ENCODE results near the gene ADAM8. TPM values are rescaled to one million over a fixed set of nuclear protein-coding genes. Genes with fewer than 3 reads are reported as not detected.

ADAM8 gene
- 1.7 and 2.4 TPM in 2 replicates for total RNA-seq

GRCh38 chr10:133276435-133277201, at the start of gene ADAM8:
TSS of gene ADAM8 (minus strand) at chr10:133276868. CDS start at chr10:133276817, 51 bp downstream.

DNA sequence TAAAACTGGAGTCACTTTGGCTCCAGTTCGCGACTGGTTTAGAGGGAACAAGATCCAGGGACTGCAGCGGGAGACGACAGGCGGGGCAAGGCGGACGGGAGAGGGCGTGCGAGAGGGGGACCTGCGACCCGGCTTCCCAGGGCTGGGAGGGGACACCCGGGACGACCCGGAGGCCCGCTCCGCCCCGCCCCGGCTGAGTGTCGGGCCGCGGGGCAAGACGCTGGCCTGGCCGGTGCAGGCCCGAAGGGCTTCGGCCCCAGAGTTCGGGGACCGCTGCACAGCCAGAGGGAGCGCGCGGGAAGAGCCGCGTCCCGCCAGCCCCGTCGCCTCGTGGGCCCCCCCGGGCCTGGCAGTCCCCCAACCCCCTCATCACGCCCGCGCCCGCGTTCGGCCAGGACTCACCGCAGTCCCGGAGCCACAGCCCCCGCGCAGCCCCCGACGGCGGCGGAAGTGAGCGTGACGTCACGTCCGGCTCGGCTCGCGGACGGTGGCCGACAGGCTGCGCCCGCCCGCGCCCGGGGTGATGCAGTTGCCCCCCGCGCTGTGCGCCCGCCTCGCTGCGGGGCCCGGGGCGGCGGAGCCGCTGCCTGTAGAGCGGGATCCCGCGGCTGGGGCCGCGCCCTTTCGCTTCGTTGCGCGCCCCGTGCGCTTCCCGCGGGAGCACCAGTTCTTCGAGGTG, 31.9 kb upstream of the ADAM8 start, which contains the start of the genes TUBGCP2 and ZNF511:
TSS of gene TUBGCP2 (minus strand) at position 452 of the 679 bp plus-strand sequence. CDS start 5,931 bp downstream, outside the sequence.
TSS of gene ZNF511 (plus strand) at position 494 of the 679 bp plus-strand sequence. CDS start at position 524, 30 bp downstream.

DNA sequence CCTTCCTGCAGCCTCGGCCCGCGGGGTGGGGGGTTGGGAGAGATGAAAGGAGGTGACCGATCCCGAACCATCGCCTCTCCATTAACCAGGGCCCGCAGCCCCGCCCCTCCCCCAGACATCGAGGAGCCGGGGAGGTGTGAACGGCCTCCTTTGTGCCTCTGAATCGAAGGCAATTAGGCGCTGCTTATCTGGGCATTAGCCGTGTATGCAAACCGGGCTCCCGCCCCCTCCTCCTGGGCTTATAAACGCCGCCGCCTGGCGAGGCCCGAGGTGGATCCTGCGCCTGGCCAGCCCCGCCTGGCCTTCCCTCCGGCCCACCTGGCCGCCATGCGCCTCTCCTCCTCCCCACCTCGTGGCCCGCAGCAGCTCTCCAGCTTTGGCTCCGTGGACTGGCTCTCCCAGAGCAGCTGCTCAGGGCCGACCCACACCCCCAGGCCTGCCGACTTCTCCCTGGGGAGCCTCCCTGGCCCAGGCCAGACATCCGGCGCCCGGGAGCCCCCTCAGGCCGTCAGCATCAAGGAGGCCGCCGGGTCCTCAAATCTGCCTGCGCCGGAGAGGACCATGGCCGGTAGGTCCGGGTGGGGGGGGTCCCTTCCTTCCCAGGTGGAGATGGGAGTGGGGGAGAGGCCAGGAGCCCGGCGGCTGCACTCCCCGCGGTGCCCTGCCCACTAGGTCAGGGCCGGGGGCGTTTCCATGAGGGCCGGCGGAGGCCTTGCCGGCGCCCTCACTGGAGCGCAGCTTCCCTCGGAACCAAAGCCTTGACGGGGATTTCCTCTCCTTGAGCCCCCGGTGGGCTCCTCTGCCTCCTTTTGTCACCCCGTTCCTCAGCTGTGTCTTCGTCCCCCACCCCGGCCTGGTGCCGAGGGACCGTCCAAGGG, 38.8 kb downstream of the ADAM8 start, which contains the start of gene VENTX:
TSS of gene VENTX (plus strand) at position 268 of the 878 bp plus-strand sequence. CDS start at position 328, 60 bp downstream.

DNA sequence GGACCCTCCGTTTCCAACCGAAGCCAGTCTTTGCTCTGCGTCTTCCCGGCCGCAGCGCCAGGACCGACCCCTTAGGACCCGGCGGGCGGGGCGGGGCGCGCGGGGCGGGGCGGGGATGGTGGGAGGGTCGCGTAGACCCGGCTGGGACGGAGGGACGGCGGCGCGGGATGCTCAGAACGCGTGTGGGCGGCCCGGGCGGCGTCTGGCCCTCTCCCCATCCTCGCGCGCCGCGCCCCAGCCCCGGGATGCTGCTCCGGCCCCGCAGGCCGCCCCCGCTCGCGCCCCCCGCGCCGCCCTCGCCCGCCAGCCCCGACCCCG, 46.7 kb downstream of the ADAM8 start, which contains the start of gene UTF1:
TSS of gene UTF1 (plus strand) at position 174 of the 318 bp plus-strand sequence. CDS start at position 246, 72 bp downstream.

Other genes starting within 250 kb of the ADAM8 start
- gene ADGRA1, start 188.9 kb downstream of the ADAM8 start, total RNA-seq, result not detected in 2 replicates
- gene KNDC1, start 116.6 kb downstream of the ADAM8 start, total RNA-seq, result 0.47 and 3.3 TPM in 2 replicates
- gene UTF1, start 46.7 kb downstream of the ADAM8 start, total RNA-seq, result not detected in 2 replicates
- gene VENTX, start 39.0 kb downstream of the ADAM8 start, total RNA-seq, result not detected in 2 replicates
- 62.6 and 70.2 TPM in 2 replicates for gene TUBGCP2, start 32.0 kb upstream of the ADAM8 start, total RNA-seq
- gene ZNF511, start 32.0 kb upstream of the ADAM8 start, total RNA-seq, result 18.0 and 26.1 TPM in 2 replicates
- gene CALY, start 60.0 kb upstream of the ADAM8 start, total RNA-seq, result 0.16 TPM in 1 of 2 replicates, not detected in the other
- not detected in 2 replicates for gene PRAP1, start 70.5 kb upstream of the ADAM8 start, total RNA-seq
- gene FUOM, start 81.2 kb upstream of the ADAM8 start, total RNA-seq, result 11.0 and 18.8 TPM in 2 replicates
- 49.7 and 55.3 TPM in 2 replicates for gene ECHS1, start 96.5 kb upstream of the ADAM8 start, total RNA-seq
- 6.1 and 6.6 TPM in 2 replicates for gene PAOX, start 102.4 kb upstream of the ADAM8 start, total RNA-seq
- gene MTG1, start 117.3 kb upstream of the ADAM8 start, total RNA-seq, result 21.8 and 25.9 TPM in 2 replicates
- 0.17 and 0.63 TPM in 2 replicates for gene SPRN, start 147.8 kb upstream of the ADAM8 start, total RNA-seq
- gene SCART1, start 177.1 kb upstream of the ADAM8 start, total RNA-seq, result 3.7 and 4.7 TPM in 2 replicates

All from bronchial smooth muscle cell (primary cell).